K562 (cell line): ENCODE data around the gene PSPH. TPM values are rescaled to one million over a fixed set of nuclear protein-coding genes. Genes with fewer than 3 reads are reported as not detected.

Experiments
- BRCA1 ChIP-seq, 2 experiments: fragments of 450-650 bp in 1 of 2; sonication (generic) in 1 of 2; formaldehyde crosslinking in 1 of 2; IDR thresholded peaks; 2 replicates each; pipeline versions ENCODE4 v1.5.0 to v1.6.1; 2017 to 2020; ENCODE audit warnings: mild to moderate bottlenecking in 1 of 2, missing genetic modification reagents in 1 of 2
- CBX1 ChIP-seq: sonication (generic); IDR thresholded peaks from 2 replicates; pipeline ENCODE4 v1.6.1; 2016; ENCODE audit warnings: antibody characterized with exemption, low read depth, mild to moderate bottlenecking
- FOXK2 ChIP-seq, 2 experiments: fragments of 450-650 bp; IDR thresholded peaks in 1 of 2; conservative IDR thresholded peaks in 1 of 2; 2 replicates each; pipeline ENCODE4 v1.6.1; 2016; ENCODE audit warnings: low read depth in 2 of 2, mild to moderate bottlenecking in 1 of 2
- GABPB1 ChIP-seq: sonication (generic); formaldehyde crosslinking; IDR thresholded peaks from 2 replicates; pipeline ENCODE4 v1.8.0; 2022; ENCODE audit warnings: mild to moderate bottlenecking, missing genetic modification reagents
- GMEB1 ChIP-seq: fragments of 250-450 bp; sonication (Bioruptor Pico); IDR thresholded peaks from 2 replicates; pipeline ENCODE4 v1.4.0; 2020; ENCODE audit warnings: mild to moderate bottlenecking
- HMG20A ChIP-seq: fragments of 450-650 bp; formaldehyde crosslinking; conservative IDR thresholded peaks from 2 replicates; pipeline ENCODE4 v1.4.0; 2020; ENCODE audit warnings: mild to moderate bottlenecking, mixed read lengths
- LCOR ChIP-seq: sonication (generic); formaldehyde crosslinking; IDR thresholded peaks from 2 replicates; pipeline ENCODE4 v1.8.0; 2022; ENCODE audit warnings: mild to moderate bottlenecking, missing genetic modification reagents
- NFXL1 ChIP-seq: fragments of 450-650 bp; formaldehyde crosslinking; IDR thresholded peaks from 2 replicates; pipeline ENCODE4 v1.4.0; 2021; ENCODE audit warnings: mild to moderate bottlenecking
- RAD21 ChIP-seq, 2 experiments: fragments of 250-450 bp in 1 of 2; fragments of 450-650 bp in 1 of 2; sonication (Bioruptor Pico) in 1 of 2; formaldehyde crosslinking in 1 of 2; IDR thresholded peaks in 1 of 2; conservative IDR thresholded peaks in 1 of 2; 2 replicates each; pipeline versions ENCODE4 v1.4.0 to v1.8.0; 2020 to 2022; ENCODE audit warnings: mild to moderate bottlenecking in 2 of 2, moderate library complexity in 1 of 2
- TCF15 ChIP-seq: fragments of 250-450 bp; sonication (Bioruptor Pico); IDR thresholded peaks from 2 replicates; pipeline ENCODE4 v1.8.0; 2022; ENCODE audit warnings: moderate library complexity, mild to moderate bottlenecking, inconsistent platforms
- TSHZ1 ChIP-seq: fragments of 250-450 bp; sonication (Bioruptor Pico); IDR thresholded peaks from 2 replicates; pipeline ENCODE4 v1.4.0; 2020; ENCODE audit warnings: mild to moderate bottlenecking, moderate library complexity
- ZMIZ1 ChIP-seq, 2 experiments: fragments of 150-350 bp in 1 of 2; IDR thresholded peaks; 2 replicates each; pipeline ENCODE4 v1.6.1; 2012 to 2016; ENCODE audit warnings: low read depth in 2 of 2, low read length in 2 of 2, mild to moderate bottlenecking in 1 of 2, moderate library complexity in 1 of 2
- ZNF197 ChIP-seq: fragments of 200-800 bp; sonication (Bioruptor generic); IDR thresholded peaks from 2 replicates; pipeline ENCODE4 v1.6.1; 2016; ENCODE audit warnings: low read depth, missing genetic modification characterization, missing compliant biosample characterization
- ZNF280B ChIP-seq: fragments of 250-450 bp; sonication (Bioruptor Pico); IDR thresholded peaks from 2 replicates; pipeline ENCODE4 v1.5.1; 2021; ENCODE audit warnings: mild to moderate bottlenecking
- ZNF431 ChIP-seq: sonication (generic); formaldehyde crosslinking; IDR thresholded peaks from 2 replicates; pipeline ENCODE4 v1.8.0; 2022; ENCODE audit warnings: mild to moderate bottlenecking, missing genetic modification reagents
- polyA plus RNA-seq, 8 experiments: library from polyadenylated mRNA; depleted of rRNA in 4 of 8; stranded (reverse) in 5 of 8; unstranded in 3 of 8; fragments of >200 nt; fragmentation: Nextera tagmentation in 2 of 8; fragmentation: Illumina TruSeq in 1 of 8; extraction: Ambion mirVana in 2 of 8; extraction: Trizol in 1 of 8; gene quantifications; 2 replicates each; pipeline versions ENCODE4 v1.2.1 to v1.2.3, GENCODE V29; 2011 to 2014; ENCODE audit warnings: inconsistent platforms in 1 of 8, missing spikeins in 1 of 8
- total RNA-seq, 7 experiments: library from RNA; depleted of rRNA in 6 of 7; stranded (reverse); fragments of >200 nt in 6 of 7; fragmentation: Illumina TruSeq in 2 of 7; extraction: Trizol in 2 of 7; gene quantifications; 2 replicates each; pipeline versions ENCODE4 v1.2.1 to v1.2.3, GENCODE V29; 2011 to 2021; ENCODE audit warnings: low replicate concordance in 1 of 7

Gene PSPH
- total and polyA plus RNA-seq, 9 of the 15 experiments (the other 6 are each of a cell fraction or from before 2014, with no cell fraction given), result 6.3 to 46.8 (median 20.2) TPM

GRCh38 chr7:56033671-56034432 is 17.4 kb downstream of the PSPH start (continued):
- TF ChIP-seq GABPB1, result 0 out of 2 replicates have a peak, but pooled peaks have one; percentile 34
- TF ChIP-seq NFXL1 (CRISPR knock-in tag), result no peak
- no peak for TF ChIP-seq TSHZ1 (CRISPR knock-in tag)
- TF ChIP-seq FOXK2 (conservative IDR thresholded peaks at IDR 0.05 in 1 of 2, IDR thresholded peaks at IDR 0.05 in 1 of 2; ENCODE audit: low read depth in 2 of 2), result 0 out of 4 replicates have a peak, but pooled peaks of 1 of the 2 experiments have one; percentile 61
- TF ChIP-seq LCOR, result no peak
- TF ChIP-seq RAD21 (CRISPR knock-in tag; conservative IDR thresholded peaks at IDR 0.05 in 1 of 2, IDR thresholded peaks at IDR 0.05 in 1 of 2), result peak; percentile 44 to 47
- no peak for TF ChIP-seq ZNF431 (CRISPR knock-in tag)
- no peak for TF ChIP-seq ZNF280B (CRISPR knock-in tag)
- TF ChIP-seq GMEB1 (CRISPR knock-in tag), result no peak; the same call in 1 of the 2 replicates
- TF ChIP-seq CBX1, result peak; percentile 28; the same call in 1 of the 2 replicates
- no peak for TF ChIP-seq BRCA1 (IDR thresholded peaks at IDR 0.05)
- TF ChIP-seq BRCA1 (CRISPR knock-in tag; IDR thresholded peaks at IDR 0.05), result no peak
- TF ChIP-seq ZNF197, result 0 out of 2 replicates have a peak, but pooled peaks have one; percentile 42
- TF ChIP-seq HMG20A (CRISPR knock-in tag), result no peak
- no peak for TF ChIP-seq TCF15 (CRISPR knock-in tag)
- peak in 1 of 2 experiments; percentile 36; a peak in 1 of 4 replicates for TF ChIP-seq ZMIZ1 (IDR thresholded peaks at IDR 0.05; ENCODE audit: low read depth in 2 of 2, low read length in 2 of 2)
